ENCODE results near the gene ABHD16B. TPM values are rescaled to one million over a fixed set of nuclear protein-coding genes. Genes with fewer than 3 reads are reported as not detected.

ABHD16B gene
- total RNA-seq, 1 donor from 2014 or later, result not detected

DNA sequence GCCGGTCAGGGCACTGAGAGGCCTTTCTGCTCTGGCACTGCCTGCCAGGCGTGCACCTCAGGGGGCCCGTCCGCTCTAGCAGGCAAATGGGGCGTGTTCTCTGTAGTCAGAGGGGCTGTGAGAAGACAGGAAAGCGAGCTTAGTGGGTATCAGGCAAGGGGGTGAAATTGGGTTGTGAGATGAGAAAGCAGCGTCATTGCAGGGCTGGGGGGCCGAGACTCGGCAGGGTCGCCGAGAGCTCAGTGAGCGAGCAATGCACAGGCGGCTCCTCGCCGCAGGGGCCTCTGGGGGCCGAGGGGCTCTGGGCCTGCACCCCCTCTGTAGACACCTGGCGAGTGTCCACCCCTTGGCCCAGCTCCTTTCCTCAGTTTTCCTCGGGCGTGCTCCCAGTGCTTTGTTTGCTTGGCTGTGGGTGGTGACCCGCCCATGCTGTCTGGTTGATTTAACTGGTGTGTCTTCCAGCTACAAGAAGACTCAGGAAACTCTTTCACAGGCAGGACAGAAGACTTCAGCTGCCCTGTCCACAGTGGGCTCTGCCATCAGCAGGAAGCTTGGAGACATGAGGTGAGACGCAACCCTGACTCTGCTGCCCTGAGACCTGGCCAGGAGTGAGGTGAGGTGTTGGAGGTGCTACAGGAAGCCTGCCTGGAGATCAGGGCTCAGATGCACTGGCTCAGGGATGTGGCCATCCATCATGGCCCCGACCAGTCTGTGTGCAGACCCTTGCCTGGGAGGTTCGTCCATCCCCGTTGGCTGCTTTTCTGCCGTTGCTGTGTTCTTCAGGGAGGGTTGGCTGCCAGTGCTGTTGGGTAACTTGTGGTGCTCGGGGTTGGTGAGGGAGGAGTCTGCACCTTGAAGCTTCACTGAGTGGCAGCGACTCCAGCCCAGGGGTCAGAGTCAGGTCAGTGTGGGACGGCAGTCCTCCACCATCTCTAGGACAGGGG, 21.2 kb downstream of the ABHD16B start:
- DNase-seq (no peak), ATAC-seq (no peak)
- H3K4me1 ChIP-seq, result no peaks in the 10 kb centered on the region
- TF ChIP-seq, protein P1, sequence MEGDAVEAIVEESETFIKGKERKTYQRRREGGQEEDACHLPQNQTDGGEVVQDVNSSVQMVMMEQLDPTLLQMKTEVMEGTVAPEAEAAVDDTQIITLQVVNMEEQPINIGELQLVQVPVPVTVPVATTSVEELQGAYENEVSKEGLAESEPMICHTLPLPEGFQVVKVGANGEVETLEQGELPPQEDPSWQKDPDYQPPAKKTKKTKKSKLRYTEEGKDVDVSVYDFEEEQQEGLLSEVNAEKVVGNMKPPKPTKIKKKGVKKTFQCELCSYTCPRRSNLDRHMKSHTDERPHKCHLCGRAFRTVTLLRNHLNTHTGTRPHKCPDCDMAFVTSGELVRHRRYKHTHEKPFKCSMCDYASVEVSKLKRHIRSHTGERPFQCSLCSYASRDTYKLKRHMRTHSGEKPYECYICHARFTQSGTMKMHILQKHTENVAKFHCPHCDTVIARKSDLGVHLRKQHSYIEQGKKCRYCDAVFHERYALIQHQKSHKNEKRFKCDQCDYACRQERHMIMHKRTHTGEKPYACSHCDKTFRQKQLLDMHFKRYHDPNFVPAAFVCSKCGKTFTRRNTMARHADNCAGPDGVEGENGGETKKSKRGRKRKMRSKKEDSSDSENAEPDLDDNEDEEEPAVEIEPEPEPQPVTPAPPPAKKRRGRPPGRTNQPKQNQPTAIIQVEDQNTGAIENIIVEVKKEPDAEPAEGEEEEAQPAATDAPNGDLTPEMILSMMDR (IDR thresholded peaks at IDR 0.05), result no peak
- H3K4me3 ChIP-seq, result no peak overlapping the region
- intact Hi-C loops (cut with DNase I), result no loop called here
- no peak overlapping the region for H3K27ac ChIP-seq
- H3K9me3 ChIP-seq, result no peaks in the 10 kb centered on the region
- H3K36me3 ChIP-seq, result peaks cover 64% of the 10 kb centered on the region
- H3K27me3 ChIP-seq, result no peaks in the 10 kb centered on the region

DNA sequence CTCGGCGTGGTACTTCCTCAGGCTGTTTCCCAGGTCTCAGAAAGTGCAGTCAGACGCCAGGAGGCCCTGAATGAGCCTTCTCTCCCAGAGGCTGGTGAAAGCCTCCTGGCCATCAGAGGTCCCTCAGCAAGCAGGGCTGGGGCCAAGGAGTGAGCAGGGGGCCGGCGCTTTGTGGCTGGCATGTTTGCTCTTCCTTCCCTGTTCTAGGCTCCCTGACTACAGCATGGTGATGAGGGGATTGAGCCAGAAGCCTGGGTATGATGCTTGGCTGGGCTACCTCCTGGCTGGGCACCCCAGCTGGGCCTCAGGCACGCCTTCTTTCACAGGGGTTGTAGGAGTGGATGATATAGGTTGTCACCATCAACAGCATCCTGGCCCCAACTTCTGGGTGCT, 21.9 kb downstream of the ABHD16B start:
- Histone ChIP-seq H3K27ac (no peak overlapping the region), H3K27me3 (no peaks in the 10 kb centered on the region), H3K9me3 (no peaks in the 10 kb centered on the region), H3K36me3 (peaks cover 64% of the 10 kb centered on the region), H3K4me3 (no peak overlapping the region), H3K4me1 (no peaks in the 10 kb centered on the region)
- DNase-seq (no peak), ATAC-seq (no peak)
- TF ChIP-seq, protein P1 (IDR thresholded peaks at IDR 0.05), result no peak
- intact Hi-C loops (cut with DNase I), result no loop called here

DNA sequence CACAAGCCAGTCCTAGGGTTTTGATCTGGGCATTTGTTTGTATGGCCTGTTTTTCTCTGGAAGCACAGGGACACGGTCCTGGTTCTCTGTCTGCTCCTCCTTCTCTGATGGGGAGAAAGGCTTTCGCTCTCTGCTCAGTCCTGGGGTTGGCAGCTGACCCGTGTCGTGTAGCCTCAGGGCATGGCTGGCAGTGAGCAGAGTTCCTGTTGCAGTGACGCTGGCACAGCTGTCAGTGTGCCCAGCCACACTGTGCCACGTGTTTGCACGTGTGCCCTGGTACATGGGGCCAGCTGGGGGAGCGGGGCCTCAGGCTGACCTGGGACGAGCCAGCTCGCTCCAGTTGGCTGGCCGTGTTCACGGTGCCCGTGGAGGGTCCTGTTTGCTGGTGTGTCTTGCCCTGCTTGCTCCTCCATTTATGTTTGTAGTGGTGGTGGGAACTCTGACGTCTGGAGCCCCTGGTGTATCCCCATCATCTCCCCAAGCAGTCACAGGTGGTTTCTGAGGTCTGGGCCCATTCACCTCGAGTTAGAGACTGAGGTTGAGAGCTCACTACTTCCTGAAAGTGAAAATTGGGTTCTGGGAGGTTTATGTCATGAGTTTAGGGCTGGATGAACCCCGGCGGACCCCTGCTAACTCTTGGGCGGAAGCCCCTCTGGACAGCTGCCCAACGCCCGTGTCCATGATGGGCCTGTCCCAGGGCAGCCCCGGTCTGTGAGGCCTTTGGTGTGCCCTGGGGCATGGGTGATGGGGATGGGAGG, 23.4 kb downstream of the ABHD16B start:
- DNase-seq (no peak), ATAC-seq (no peak)
- Histone ChIP-seq H3K27me3 (no peaks in the 10 kb centered on the region), H3K27ac (no peak overlapping the region), H3K4me1 (no peaks in the 10 kb centered on the region), H3K9me3 (no peaks in the 10 kb centered on the region), H3K36me3 (peaks cover 74% of the 10 kb centered on the region), H3K4me3 (no peak overlapping the region)
- intact Hi-C loops (cut with DNase I), result no loop called here
- TF ChIP-seq, protein P1 (IDR thresholded peaks at IDR 0.05), result no peak

DNA sequence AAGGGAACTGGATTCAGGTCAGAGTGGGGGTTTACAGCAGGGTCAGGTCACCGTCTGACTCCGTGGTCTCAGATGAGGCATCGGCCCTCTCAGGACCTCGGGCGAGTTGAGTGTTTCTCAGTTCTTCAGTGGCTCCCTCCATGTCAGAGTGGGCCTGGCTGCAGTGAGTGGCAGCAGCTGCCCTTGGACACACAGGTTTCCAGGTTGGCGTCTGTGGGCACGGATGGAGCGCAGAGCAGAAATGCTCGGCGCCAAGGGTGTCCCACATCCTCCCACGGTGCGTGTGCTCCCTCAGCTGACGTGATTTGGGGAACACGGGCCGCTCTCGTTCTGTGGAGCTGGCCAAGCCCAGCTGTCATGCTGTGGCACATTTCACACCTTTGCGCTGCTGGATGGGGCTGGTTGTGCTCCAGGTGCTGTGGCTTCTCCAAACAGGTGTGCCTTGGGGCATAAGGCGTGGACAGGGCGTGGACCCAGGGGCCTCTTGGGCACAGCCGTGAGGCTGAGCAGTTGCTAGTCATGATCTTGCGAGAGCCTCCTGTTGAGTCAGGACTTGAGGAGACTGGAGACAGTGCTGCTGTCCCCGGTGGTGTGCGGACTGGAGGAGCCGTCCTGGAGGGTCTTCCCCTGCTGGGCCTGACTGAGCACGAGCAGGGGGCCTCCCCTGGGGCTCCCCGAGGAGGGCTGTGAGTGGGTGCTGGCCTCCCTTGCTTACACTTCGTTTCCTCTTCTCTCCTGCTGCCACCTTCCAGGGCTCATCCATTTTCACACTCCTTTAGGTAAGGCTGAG, 24.2 kb downstream of the ABHD16B start:
- Histone ChIP-seq H3K27ac (no peak overlapping the region), H3K27me3 (no peaks in the 10 kb centered on the region), H3K4me1 (no peaks in the 10 kb centered on the region), H3K9me3 (no peaks in the 10 kb centered on the region), H3K36me3 (peaks cover 80% of the 10 kb centered on the region), H3K4me3 (no peak overlapping the region)
- intact Hi-C loops (cut with DNase I), result no loop called here
- TF ChIP-seq, protein P1 (IDR thresholded peaks at IDR 0.05), result no peak
- DNase-seq (no peak), ATAC-seq (no peak)

DNA sequence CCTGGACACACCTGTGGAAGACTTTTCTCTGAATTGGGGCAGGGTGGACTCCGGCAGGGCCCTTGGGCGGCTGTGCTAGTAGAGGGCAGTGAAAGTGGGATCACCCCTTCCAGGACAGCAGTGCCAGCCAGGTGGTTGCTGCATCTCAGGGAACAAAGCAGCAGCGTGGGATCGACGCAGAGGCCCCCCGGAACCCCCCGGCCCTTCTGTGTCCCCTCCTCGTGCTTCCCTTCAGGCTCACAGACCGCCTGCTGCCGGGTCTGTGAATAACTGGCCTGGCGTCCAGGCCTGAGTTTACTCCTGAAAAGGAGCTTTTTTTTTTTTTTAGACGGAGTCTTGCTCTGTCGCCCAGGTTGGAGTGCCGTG, 24.7 kb downstream of the ABHD16B start:
- H3K4me1 ChIP-seq, result no peaks in the 10 kb centered on the region
- ATAC-seq (no peak), DNase-seq (no peak)
- no peak overlapping the region for H3K27ac ChIP-seq
- intact Hi-C loops (cut with DNase I), result no loop called here
- no peak overlapping the region for H3K4me3 ChIP-seq
- TF ChIP-seq, protein P1 (IDR thresholded peaks at IDR 0.05), result no peak
- peaks cover 80% of the 10 kb centered on the region for H3K36me3 ChIP-seq
- H3K27me3 ChIP-seq, result no peaks in the 10 kb centered on the region
- no peaks in the 10 kb centered on the region for H3K9me3 ChIP-seq

Measured in upper lobe of right lung (tissue), 1 donor.